MCF 10A (cell line): Measurements from ENCODE around the gene DDC. TPM values are rescaled to one million over a fixed set of nuclear protein-coding genes. Genes with fewer than 3 reads are reported as not detected.

Experiments
- BruUV-seq: library from RNA; stranded (reverse); fragments of 400-500 nt; replicated peaks from 2 replicates; lab custom pipeline; 2021; lab: Mats Ljungman, UMichigan
- CTCF ChIA-PET: fragments of 300-600 bp; sonication (Branson Sonifier 250); formaldehyde crosslinking; extraction: SDS; loops from one replicate; lab custom pipeline; 2021; ENCODE audit warnings: antibody characterized with exemption, inconsistent platforms; lab: Yijun Ruan, JAX
- POLR2A ChIA-PET: fragments of 300-600, 350-650 bp; sonication (Branson Sonifier 250); formaldehyde crosslinking; extraction: SDS; loops from one replicate; lab custom pipeline; 2020; ENCODE audit warnings: antibody characterized with exemption, inconsistent platforms; lab: Yijun Ruan, JAX
- DNase-seq: peaks from one replicate; pipeline ENCODE4 v3.0.0-alpha.2; 2018; ENCODE audit not compliant: unreplicated experiment
- H3K27ac Mint-ChIP-seq: one replicate; pipeline ENCODE4 v1.8.0; 2022; ENCODE audit warnings: mild to moderate bottlenecking, low read depth, mixed read lengths; ENCODE audit not compliant: unreplicated experiment
- H3K27me3 Mint-ChIP-seq: one replicate; pipeline ENCODE4 v1.8.0; 2022; ENCODE audit warnings: mixed read lengths; ENCODE audit not compliant: insufficient read depth, unreplicated experiment
- H3K36me3 Mint-ChIP-seq: one replicate; pipeline ENCODE4 v1.8.0; 2022; ENCODE audit warnings: mild to moderate bottlenecking, moderate library complexity, mixed read lengths; ENCODE audit not compliant: insufficient read depth, unreplicated experiment
- H3K4me1 Mint-ChIP-seq: one replicate; pipeline ENCODE4 v1.8.0; 2022; ENCODE audit warnings: mixed read lengths; ENCODE audit not compliant: insufficient read depth, unreplicated experiment
- H3K4me3 Mint-ChIP-seq: one replicate; pipeline ENCODE4 v1.8.0; 2022; ENCODE audit warnings: mild to moderate bottlenecking, moderate library complexity, mixed read lengths; ENCODE audit not compliant: unreplicated experiment
- H3K9me3 Mint-ChIP-seq: one replicate; pipeline ENCODE4 v1.8.0; 2022; ENCODE audit warnings: mixed read lengths; ENCODE audit not compliant: unreplicated experiment
- CTCF ChIP-seq: fragments of 200-600 bp; IDR thresholded peaks from one replicate; pipeline ENCODE4 v1.8.0; 2022; ENCODE audit warnings: antibody characterized with exemption, mild to moderate bottlenecking; ENCODE audit not compliant: unreplicated experiment
- intact Hi-C: fragments of 100-400 bp; cut with micrococcal nuclease; formaldehyde crosslinking; loops from 2 replicates; pipeline ENCODE4 v1.14.1; 2022
- total RNA-seq: library from RNA; stranded (reverse); gene quantifications from 2 replicates; pipeline ENCODE4 v1.2.3, GENCODE V29; 2022

The DDC gene
- total RNA-seq, 1 experiment from 2014 or later: 0.79 TPM

DNA sequence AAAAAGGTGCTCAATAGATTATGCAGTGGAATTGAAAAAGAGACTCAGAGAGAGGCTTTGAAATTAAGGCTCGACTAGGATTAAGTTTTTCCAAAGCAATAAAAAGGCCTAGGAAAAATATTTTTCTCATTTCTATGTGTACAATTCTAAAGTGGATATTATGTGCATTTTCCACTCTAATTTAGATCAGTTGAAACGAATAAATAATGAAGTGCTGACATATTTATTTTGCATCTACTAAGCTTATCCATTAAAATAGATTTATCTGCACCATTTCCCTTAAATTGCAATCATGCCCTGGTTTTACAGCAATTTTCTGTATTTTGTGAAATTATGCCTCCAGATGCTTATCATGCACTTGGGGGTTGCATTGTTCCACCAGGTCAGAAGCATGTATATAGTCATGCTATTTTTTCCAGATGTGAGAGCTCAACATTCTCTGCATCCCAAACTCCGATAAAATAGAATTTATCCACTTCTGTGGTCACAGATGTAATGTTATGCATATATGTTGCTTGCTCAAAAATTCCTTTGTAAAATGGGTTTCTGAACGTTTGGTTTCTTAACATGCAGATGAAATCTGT lies 133.4 kb downstream of the DDC start:
- BruUV-seq: no TSS peak
- Mint-ChIP-seq H3K27ac (no peak overlapping the region), H3K4me1 (peaks cover 10% of the 10 kb centered on the region), H3K27me3 (no peaks in the 10 kb centered on the region), H3K36me3 (no peaks in the 10 kb centered on the region), H3K9me3 (no peaks in the 10 kb centered on the region), H3K4me3 (no peak overlapping the region)
- ChIA-PET CTCF (interaction anchor here (0.9 to 6.0 kb wide), 5 partner anchors 10 to 227 kb away, joined by 3 to 44 read pairs (median 6); no protein-coding TSS in a partner anchor), POLR2A (no interaction called here)
- no peak for DNase-seq
- no peak for TF ChIP-seq CTCF
- intact Hi-C loops: no loop called here

- ChIA-PET CTCF (interaction anchor here (0.9 to 6.0 kb wide), 3 partner anchors 9 to 18 kb away, joined by 3 to 44 read pairs (median 6); no protein-coding TSS in a partner anchor), POLR2A (no interaction called here)
- no peaks in the 10 kb centered on the region for H3K27me3 Mint-ChIP-seq
- peaks cover 7% of the 10 kb centered on the region for H3K4me1 Mint-ChIP-seq
- no peak overlapping the region for H3K27ac Mint-ChIP-seq
- H3K4me3 Mint-ChIP-seq: no peak overlapping the region
- BruUV-seq: no TSS peak
- no peak for TF ChIP-seq CTCF
- H3K9me3 Mint-ChIP-seq: no peaks in the 10 kb centered on the region
- no peak for DNase-seq
- H3K36me3 Mint-ChIP-seq: no peaks in the 10 kb centered on the region
- intact Hi-C loops: no loop called here
These were observed 133.9 kb downstream of the DDC start for GRCh38 chr7:50431316-50431715.

- no TSS peak for BruUV-seq
- Mint-ChIP-seq H3K4me3 (no peak overlapping the region), H3K9me3 (no peaks in the 10 kb centered on the region), H3K27ac (no peak overlapping the region), H3K4me1 (no peaks in the 10 kb centered on the region), H3K36me3 (no peaks in the 10 kb centered on the region), H3K27me3 (no peaks in the 10 kb centered on the region)
- intact Hi-C loops: no loop called here
- ChIA-PET CTCF (interaction anchor here (0.6 to 6.0 kb wide), 7 partner anchors 11 to 336 kb away, joined by 3 to 44 read pairs (median 4); partner anchors contain the start of gene ZPBP), POLR2A (no interaction called here)
- TF ChIP-seq CTCF: no peak
- no peak for DNase-seq
These were observed 136.3 kb downstream of the DDC start for GRCh38 chr7:50428911-50429310.

DNA sequence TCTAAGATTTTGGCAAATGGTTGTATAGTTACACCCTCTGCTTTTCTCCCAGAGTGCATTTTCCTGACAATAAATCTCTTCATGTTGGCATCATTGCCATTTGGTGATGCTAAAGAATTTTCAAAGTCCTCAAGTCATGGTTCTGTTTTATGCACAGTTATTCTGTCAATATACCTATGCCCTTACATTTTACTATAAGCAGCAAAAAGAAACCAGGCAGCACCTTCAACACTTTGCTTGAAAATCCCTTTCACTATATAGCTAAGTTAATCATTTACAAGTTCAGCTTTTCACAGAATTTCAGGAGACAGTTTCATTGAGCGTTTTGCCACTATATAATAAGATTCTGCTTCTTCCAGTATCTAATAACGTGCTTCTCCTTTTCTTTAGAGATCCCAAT lies 137.7 kb downstream of the DDC start:
- intact Hi-C loops: no loop called here
- Mint-ChIP-seq H3K4me3 (no peak overlapping the region), H3K4me1 (no peaks in the 10 kb centered on the region), H3K9me3 (no peaks in the 10 kb centered on the region), H3K36me3 (no peaks in the 10 kb centered on the region), H3K27me3 (no peaks in the 10 kb centered on the region), H3K27ac (no peak overlapping the region)
- POLR2A ChIA-PET: no interaction called here
- CTCF ChIA-PET: interaction anchor here (1.0 to 6.0 kb wide), 9 partner anchors 9 to 939 kb away, joined by 3 to 44 read pairs (median 5); partner anchors contain the start of gene ZPBP
- BruUV-seq: no TSS peak
- no peak for DNase-seq
- no peak for TF ChIP-seq CTCF
